ENCODE measurements around the gene CNN2. TPM values are rescaled to one million over a fixed set of nuclear protein-coding genes. Genes with fewer than 3 reads are reported as not detected.

CNN2 gene
- total and polyA plus RNA-seq, 2 of the 4 experiments (the other 2 are of a cell fraction), result 272 to 395 TPM

DNA sequence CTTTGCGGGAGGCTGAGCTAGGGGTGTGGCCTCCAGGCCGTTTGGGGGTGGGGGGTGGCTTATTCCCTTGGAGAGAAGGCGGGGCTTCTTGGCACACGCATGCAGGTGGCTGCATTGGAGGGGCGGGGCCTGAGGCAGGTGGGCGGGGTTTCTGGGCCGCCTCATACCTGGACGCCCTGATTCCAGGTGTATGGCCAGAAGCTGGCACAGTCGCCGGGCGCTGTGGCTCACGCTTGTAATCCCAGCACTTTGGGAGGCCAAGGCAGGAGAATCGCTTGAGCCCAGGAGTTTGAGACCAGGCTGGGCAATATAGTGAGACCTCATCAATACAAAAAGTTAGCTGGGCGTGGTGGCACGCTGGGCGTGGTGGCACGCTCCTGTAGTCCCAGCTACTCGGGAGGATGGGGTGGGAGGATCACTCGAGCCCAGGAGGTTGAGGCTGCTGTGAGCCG lies 21.3 kb downstream of the CNN2 start:
- H2BK5ac ChIP-seq (ENCODE audit: low read depth, low read length, poor library complexity, severe bottlenecking), result no peak overlapping the region
- no peaks in the 10 kb centered on the region for H4K20me1 ChIP-seq (ENCODE audit: insufficient read depth, low read length)
- no peak overlapping the region for H2BK120ac ChIP-seq (ENCODE audit: low read depth, low read length)
- H2AK9ac ChIP-seq (replicated peaks; ENCODE audit: low read depth, low read length, poor library complexity), result no peak overlapping the region
- intact Hi-C loops (cut with micrococcal nuclease), result no loop called here
- ChIA-PET CTCF (interaction anchor here (0.7 kb wide), 1 partner anchor 32 kb away, joined by 3 read pairs; no protein-coding TSS in a partner anchor), POLR2A (ENCODE audit: unreplicated experiment) (no interaction called here)
- H2AFZ ChIP-seq (replicated peaks; ENCODE audit: low read length, poor library complexity), result no peak overlapping the region
- no peak overlapping the region for H3K14ac ChIP-seq (replicated peaks; ENCODE audit: low read depth, low read length)
- no peak overlapping the region for H2AK5ac ChIP-seq (ENCODE audit: low read depth, low read length)
- WGBS, 2 experiments (ENCODE audit: extremely low coverage in 2 of 2, insufficient read length in 1 of 2), result 93% methylated on average over 11 of the region's 20 CpGs; no CpG with 5 or more reads in 1 of the 2 experiments
- no peak overlapping the region for H4K8ac ChIP-seq (ENCODE audit: low read depth in 2 of 2, low read length in 2 of 2)
- H3K56ac ChIP-seq (ENCODE audit: extremely low read depth, insufficient read depth, low read length), result no peak overlapping the region
- dilution Hi-C loops (cut with HindIII; ENCODE audit: low sequenced_read_pairs, unreplicated experiment), result no loop called here
- in situ Hi-C loops (cut with MboI; ENCODE audit: low sequenced_read_pairs), result no loop called here
- H3K9me1 ChIP-seq (ENCODE audit: insufficient read depth, low read length), result no peaks in the 10 kb centered on the region
- H3K4me3 ChIP-seq (ENCODE audit: insufficient read depth, low read depth, low read length), result no peak overlapping the region
- no peak overlapping the region for H3K4me2 ChIP-seq (ENCODE audit: low read depth, low read length)
- ATAC-seq (ENCODE audit: low read depth) (no peak), DNase-seq (no peak)
- no peak overlapping the region for H3K4ac ChIP-seq (ENCODE audit: low read depth, low read length)
- no peaks in the 10 kb centered on the region for H3K4me1 ChIP-seq (ENCODE audit: control insufficient read depth, insufficient read depth, low read length)
- H3K23ac ChIP-seq (ENCODE audit: low read depth, low read length), result no peak overlapping the region
- TF ChIP-seq, protein P1, sequence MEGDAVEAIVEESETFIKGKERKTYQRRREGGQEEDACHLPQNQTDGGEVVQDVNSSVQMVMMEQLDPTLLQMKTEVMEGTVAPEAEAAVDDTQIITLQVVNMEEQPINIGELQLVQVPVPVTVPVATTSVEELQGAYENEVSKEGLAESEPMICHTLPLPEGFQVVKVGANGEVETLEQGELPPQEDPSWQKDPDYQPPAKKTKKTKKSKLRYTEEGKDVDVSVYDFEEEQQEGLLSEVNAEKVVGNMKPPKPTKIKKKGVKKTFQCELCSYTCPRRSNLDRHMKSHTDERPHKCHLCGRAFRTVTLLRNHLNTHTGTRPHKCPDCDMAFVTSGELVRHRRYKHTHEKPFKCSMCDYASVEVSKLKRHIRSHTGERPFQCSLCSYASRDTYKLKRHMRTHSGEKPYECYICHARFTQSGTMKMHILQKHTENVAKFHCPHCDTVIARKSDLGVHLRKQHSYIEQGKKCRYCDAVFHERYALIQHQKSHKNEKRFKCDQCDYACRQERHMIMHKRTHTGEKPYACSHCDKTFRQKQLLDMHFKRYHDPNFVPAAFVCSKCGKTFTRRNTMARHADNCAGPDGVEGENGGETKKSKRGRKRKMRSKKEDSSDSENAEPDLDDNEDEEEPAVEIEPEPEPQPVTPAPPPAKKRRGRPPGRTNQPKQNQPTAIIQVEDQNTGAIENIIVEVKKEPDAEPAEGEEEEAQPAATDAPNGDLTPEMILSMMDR (conservative IDR thresholded peaks at IDR 0.05; ENCODE audit: low read depth, low read length), result no peak
- TF ChIP-seq NFE2L2 (IDR thresholded peaks at IDR 0.05; ENCODE audit: low read depth, low read length), result no peak
- no peak for TF ChIP-seq MAZ (IDR thresholded peaks at IDR 0.05; ENCODE audit: borderline replicate concordance, low read depth, low read length)
- no peak for TF ChIP-seq FOS (IDR thresholded peaks at IDR 0.05; ENCODE audit: low read depth, low read length)
- TF ChIP-seq MAFK (IDR thresholded peaks at IDR 0.05; ENCODE audit: low read depth, low read length), result no peak
- TF ChIP-seq, protein P2, sequence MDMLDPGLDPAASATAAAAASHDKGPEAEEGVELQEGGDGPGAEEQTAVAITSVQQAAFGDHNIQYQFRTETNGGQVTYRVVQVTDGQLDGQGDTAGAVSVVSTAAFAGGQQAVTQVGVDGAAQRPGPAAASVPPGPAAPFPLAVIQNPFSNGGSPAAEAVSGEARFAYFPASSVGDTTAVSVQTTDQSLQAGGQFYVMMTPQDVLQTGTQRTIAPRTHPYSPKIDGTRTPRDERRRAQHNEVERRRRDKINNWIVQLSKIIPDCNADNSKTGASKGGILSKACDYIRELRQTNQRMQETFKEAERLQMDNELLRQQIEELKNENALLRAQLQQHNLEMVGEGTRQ (IDR thresholded peaks at IDR 0.05; ENCODE audit: low read depth, low read length), result no peak
- no peak for TF ChIP-seq SMC3 (IDR thresholded peaks at IDR 0.05; ENCODE audit: low read depth, low read length)
- TF ChIP-seq CEBPB (IDR thresholded peaks at IDR 0.05; ENCODE audit: low read depth, low read length), result no peak
- no peak for TF ChIP-seq RAD21 (IDR thresholded peaks at IDR 0.05; ENCODE audit: low read length)
- TF ChIP-seq POLR2A (IDR thresholded peaks at IDR 0.05; ENCODE audit: low read depth, low read length), result no peak
- no peak for TF ChIP-seq BHLHE40 (IDR thresholded peaks at IDR 0.05; ENCODE audit: low read depth, low read length)
- no peak for TF ChIP-seq RCOR1 (IDR thresholded peaks at IDR 0.05; ENCODE audit: insufficient replicate concordance, low read length)
- TF ChIP-seq CHD1 (IDR thresholded peaks at IDR 0.05; ENCODE audit: low read depth, low read length), result no peak
- TF ChIP-seq MXI1 (IDR thresholded peaks at IDR 0.05; ENCODE audit: borderline replicate concordance, low read depth, low read length), result no peak
- no peak for TF ChIP-seq RFX5 (IDR thresholded peaks at IDR 0.05; ENCODE audit: low read depth, low read length)
- TF ChIP-seq, protein P3, sequence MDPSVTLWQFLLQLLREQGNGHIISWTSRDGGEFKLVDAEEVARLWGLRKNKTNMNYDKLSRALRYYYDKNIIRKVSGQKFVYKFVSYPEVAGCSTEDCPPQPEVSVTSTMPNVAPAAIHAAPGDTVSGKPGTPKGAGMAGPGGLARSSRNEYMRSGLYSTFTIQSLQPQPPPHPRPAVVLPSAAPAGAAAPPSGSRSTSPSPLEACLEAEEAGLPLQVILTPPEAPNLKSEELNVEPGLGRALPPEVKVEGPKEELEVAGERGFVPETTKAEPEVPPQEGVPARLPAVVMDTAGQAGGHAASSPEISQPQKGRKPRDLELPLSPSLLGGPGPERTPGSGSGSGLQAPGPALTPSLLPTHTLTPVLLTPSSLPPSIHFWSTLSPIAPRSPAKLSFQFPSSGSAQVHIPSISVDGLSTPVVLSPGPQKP (IDR thresholded peaks at IDR 0.05; ENCODE audit: borderline replicate concordance, low read depth, low read length), result no peak
- H2BK15ac ChIP-seq (ENCODE audit: low read depth, low read length), result no peak overlapping the region
- H3K27ac ChIP-seq (ENCODE audit: insufficient read depth, low read length), result no peak overlapping the region
- no peak overlapping the region for H3K9ac ChIP-seq (ENCODE audit: low read depth, low read length)
- no peak overlapping the region for H3K18ac ChIP-seq (ENCODE audit: low read depth, low read length)
- no peaks in the 10 kb centered on the region for H3K79me1 ChIP-seq (ENCODE audit: low read depth in 1 of 2, low read length in 2 of 2)
- BruUV-seq (replicated peaks), result no TSS peak
- H3K9me3 ChIP-seq (ENCODE audit: control insufficient read depth, insufficient read depth, low read length), result peaks cover 6% of the 10 kb centered on the region; the same call in 1 of the 2 replicates
- H3K36me3 ChIP-seq (ENCODE audit: control insufficient read depth, insufficient read depth, low read length), result no peaks in the 10 kb centered on the region
- no peak overlapping the region for H4K91ac ChIP-seq (ENCODE audit: insufficient read depth, low read depth, low read length)
- H4K5ac ChIP-seq (ENCODE audit: low read depth, low read length), result no peak overlapping the region
- H3K27me3 ChIP-seq (ENCODE audit: control insufficient read depth, insufficient read depth, low read length), result no peaks in the 10 kb centered on the region
- H2BK20ac ChIP-seq (ENCODE audit: low read depth, low read length), result no peak overlapping the region
